Endothelial cell (in vitro differentiated cells): ENCODE results near the gene TIMM23. TPM values are rescaled to one million over a fixed set of nuclear protein-coding genes. Genes with fewer than 3 reads are reported as not detected.

Experiments
- DNase-seq: peaks from one replicate; pipeline ENCODE4 v3.0.0; 2021; ENCODE audit warnings: low spot score
- H3K27ac Mint-ChIP-seq: one replicate; pipeline ENCODE4 v1.8.0; 2021; ENCODE audit warnings: mixed read lengths, inconsistent platforms; ENCODE audit not compliant: unreplicated experiment
- H3K27me3 Mint-ChIP-seq: one replicate; pipeline ENCODE4 v1.8.0; 2021; ENCODE audit warnings: mild to moderate bottlenecking, moderate library complexity, mixed read lengths, inconsistent platforms; ENCODE audit not compliant: unreplicated experiment
- H3K36me3 Mint-ChIP-seq: one replicate; pipeline ENCODE4 v1.8.0; 2021; ENCODE audit warnings: mild to moderate bottlenecking, low read depth, mixed read lengths, inconsistent platforms; ENCODE audit not compliant: unreplicated experiment
- H3K4me1 Mint-ChIP-seq: one replicate; pipeline ENCODE4 v1.8.0; 2021; ENCODE audit warnings: mild to moderate bottlenecking, mixed read lengths, inconsistent platforms; ENCODE audit not compliant: unreplicated experiment
- H3K4me3 Mint-ChIP-seq: one replicate; pipeline ENCODE4 v1.8.0; 2021; ENCODE audit warnings: mild to moderate bottlenecking, mixed read lengths, inconsistent platforms; ENCODE audit not compliant: unreplicated experiment
- H3K9me3 Mint-ChIP-seq: one replicate; pipeline ENCODE4 v1.8.0; 2021; ENCODE audit warnings: mixed read lengths, inconsistent platforms; ENCODE audit not compliant: unreplicated experiment
- total RNA-seq: library from RNA; stranded (reverse); fragmentation: NEBNext Ultra II Directional; extraction: Animal tissue kit (Norgen Biotek cat#: 25700); gene quantifications from one replicate; pipeline ENCODE4 v1.2.1, GENCODE V29; 2021; ENCODE audit not compliant: unreplicated experiment
- TF ChIP-seq, protein P1 (sequence below): fragments of 200-600 bp; sonication (generic); IDR thresholded peaks from one replicate; pipeline ENCODE4 v1.5.0; 2021; ENCODE audit warnings: antibody characterized with exemption; ENCODE audit not compliant: unreplicated experiment

Gene TIMM23
- total RNA-seq, 1 donor from 2014 or later, result 57.9 TPM

GRCh38 chr10:46022978-46023702, 50.9 kb downstream of the TIMM23 start:
- Mint-ChIP-seq H3K27ac (peak overlapping the region; percentile 74), H3K4me1 (peaks cover 54% of the 10 kb centered on the region), H3K36me3 (no peaks in the 10 kb centered on the region), H3K4me3 (peak overlapping the region; percentile 88), H3K9me3 (no peaks in the 10 kb centered on the region), H3K27me3 (no peaks in the 10 kb centered on the region)
- TF ChIP-seq, protein P1, sequence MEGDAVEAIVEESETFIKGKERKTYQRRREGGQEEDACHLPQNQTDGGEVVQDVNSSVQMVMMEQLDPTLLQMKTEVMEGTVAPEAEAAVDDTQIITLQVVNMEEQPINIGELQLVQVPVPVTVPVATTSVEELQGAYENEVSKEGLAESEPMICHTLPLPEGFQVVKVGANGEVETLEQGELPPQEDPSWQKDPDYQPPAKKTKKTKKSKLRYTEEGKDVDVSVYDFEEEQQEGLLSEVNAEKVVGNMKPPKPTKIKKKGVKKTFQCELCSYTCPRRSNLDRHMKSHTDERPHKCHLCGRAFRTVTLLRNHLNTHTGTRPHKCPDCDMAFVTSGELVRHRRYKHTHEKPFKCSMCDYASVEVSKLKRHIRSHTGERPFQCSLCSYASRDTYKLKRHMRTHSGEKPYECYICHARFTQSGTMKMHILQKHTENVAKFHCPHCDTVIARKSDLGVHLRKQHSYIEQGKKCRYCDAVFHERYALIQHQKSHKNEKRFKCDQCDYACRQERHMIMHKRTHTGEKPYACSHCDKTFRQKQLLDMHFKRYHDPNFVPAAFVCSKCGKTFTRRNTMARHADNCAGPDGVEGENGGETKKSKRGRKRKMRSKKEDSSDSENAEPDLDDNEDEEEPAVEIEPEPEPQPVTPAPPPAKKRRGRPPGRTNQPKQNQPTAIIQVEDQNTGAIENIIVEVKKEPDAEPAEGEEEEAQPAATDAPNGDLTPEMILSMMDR, result no peak
- DNase-seq, result peak; percentile 92

- Mint-ChIP-seq H3K27ac (no peak overlapping the region), H3K36me3 (no peaks in the 10 kb centered on the region), H3K27me3 (no peaks in the 10 kb centered on the region), H3K4me1 (peaks cover 50% of the 10 kb centered on the region), H3K4me3 (no peak overlapping the region), H3K9me3 (no peaks in the 10 kb centered on the region)
- TF ChIP-seq, protein P1, result no peak
- DNase-seq, result no peak
Observed at GRCh38 chr10:46024948-46025347, 52.7 kb downstream of the TIMM23 start.

GRCh38 chr10:46025406-46025805, 53.1 kb downstream of the TIMM23 start:
- Mint-ChIP-seq H3K4me3 (no peak overlapping the region), H3K36me3 (no peaks in the 10 kb centered on the region), H3K27ac (peak overlapping the region; percentile 32), H3K4me1 (peaks cover 46% of the 10 kb centered on the region), H3K9me3 (no peaks in the 10 kb centered on the region), H3K27me3 (peaks cover under 1% of the 10 kb centered on the region)
- no peak for DNase-seq
- TF ChIP-seq, protein P1, result no peak

DNA sequence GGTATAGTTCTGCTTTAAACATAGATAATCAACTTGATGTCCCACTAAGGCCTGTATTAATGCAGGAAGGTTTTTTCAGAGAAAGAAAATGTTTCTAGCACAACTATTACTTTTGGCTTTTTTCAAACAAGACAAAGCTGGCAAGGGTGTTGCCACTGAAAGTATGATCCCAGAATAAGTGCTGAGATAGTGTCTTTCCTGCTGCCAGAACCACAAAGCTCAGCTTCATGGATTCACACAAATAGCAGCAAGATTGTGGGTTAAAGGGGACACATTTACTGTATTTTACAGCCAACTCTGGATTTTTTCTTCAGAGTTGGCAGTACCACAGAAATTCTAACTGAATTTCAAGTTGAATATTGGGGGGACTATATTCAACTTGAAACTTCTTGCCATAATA, 53.8 kb downstream of the TIMM23 start:
- Mint-ChIP-seq H3K27ac (no peak overlapping the region), H3K4me3 (no peak overlapping the region), H3K27me3 (peaks cover 2% of the 10 kb centered on the region), H3K36me3 (no peaks in the 10 kb centered on the region), H3K9me3 (no peaks in the 10 kb centered on the region), H3K4me1 (peaks cover 45% of the 10 kb centered on the region)
- DNase-seq, result no peak
- TF ChIP-seq, protein P1, result no peak
